Small intestine (tissue), 7 donors: ENCODE measurements around the gene ARHGAP45. TPM values are rescaled to one million over a fixed set of nuclear protein-coding genes. Genes with fewer than 3 reads are reported as not detected.

Source experiments
- DNase-seq, 2 donors: peaks; one replicate each; pipeline versions ENCODE4 v3.0.0 to v3.0.0-alpha.2; 2013
- FAIRE-seq: peaks from 2 replicates; lab custom pipeline; 2012; peaks lifted over from hg19 to GRCh38; lab: Jason Lieb, UNC
- H3K27ac ChIP-seq, 3 donors: one replicate each; pipeline ENCODE4 v1.5.1; 2013; ENCODE audit warnings: low read length in 2 of 3, mild to moderate bottlenecking in 2 of 3, control low read depth in 1 of 3, inconsistent platforms in 1 of 3, low read depth in 1 of 3, moderate library complexity in 1 of 3
- H3K27me3 ChIP-seq, 3 donors: one replicate each; pipeline ENCODE4 v1.6.1; 2013; ENCODE audit warnings: low read length in 3 of 3, inconsistent platforms in 1 of 3; ENCODE audit not compliant: control insufficient read depth in 3 of 3, insufficient read depth in 3 of 3
- H3K36me3 ChIP-seq, 3 donors: one replicate each; pipeline ENCODE4 v1.6.1; 2013; ENCODE audit warnings: low read length in 3 of 3, inconsistent platforms in 1 of 3, low read depth in 1 of 3, mild to moderate bottlenecking in 1 of 3, moderate library complexity in 1 of 3; ENCODE audit not compliant: control insufficient read depth in 3 of 3, insufficient read depth in 2 of 3
- H3K4me1 ChIP-seq, 3 donors: one replicate each; pipeline ENCODE4 v1.6.1; 2013; ENCODE audit warnings: low read length in 2 of 3, inconsistent platforms in 1 of 3, low read depth in 1 of 3, mild to moderate bottlenecking in 1 of 3, moderate library complexity in 1 of 3; ENCODE audit not compliant: control insufficient read depth in 3 of 3, insufficient read depth in 2 of 3
- H3K4me3 ChIP-seq, 3 donors: one replicate each; pipeline ENCODE4 v1.5.1; 2013; ENCODE audit warnings: low read length in 3 of 3, control low read depth in 1 of 3, inconsistent platforms in 1 of 3, low read depth in 1 of 3, mild to moderate bottlenecking in 1 of 3, moderate library complexity in 1 of 3
- H3K9me3 ChIP-seq, 2 donors: one replicate each; pipeline ENCODE4 v1.6.1; 2013; ENCODE audit warnings: low read depth in 1 of 2, low read length in 1 of 2; ENCODE audit not compliant: control insufficient read depth in 2 of 2, insufficient read depth in 1 of 2
- WGBS, 3 donors: extraction: QIAGEN DNeasy Blood & Tissue Kit; methylation state at CpG; one replicate each; pipeline ENCODE4 v1.1.7; 2013; 5-methylcytosine and 5-hydroxymethylcytosine counted together
- polyA plus RNA-seq, 4 donors: library from polyadenylated mRNA; stranded (reverse) in 3 of 4; unstranded in 1 of 4; fragments of 200-250 nt in 3 of 4; fragments of 120-200 nt in 1 of 4; gene quantifications; one replicate each; pipeline versions ENCODE4 v1.2.1 to v1.2.3, GENCODE V29; 2013
- donor health status: healthy with polysubstance abuse.
- donor health status: control.
- donor health status: control.
- donor health status: Bipolar disorder and iron deficiency.
- donor health status: healthy.

Gene ARHGAP45
- polyA plus RNA-seq, 4 donors: 15.9 to 81.1 (median 48.5) TPM

GRCh38 chr19:1097810-1098176 is 30.8 kb downstream of the ARHGAP45 start:
- Histone ChIP-seq H3K27ac (peak overlapping the region; percentile 27 to 98 (median 93)), H3K9me3 (no peaks in the 10 kb centered on the region), H3K4me1 (peaks cover 3 to 47% (median 10%) of the 10 kb centered on the region in 3 donors), H3K36me3 (peaks cover 0 to 14% (median 2%) of the 10 kb centered on the region in 3 donors), H3K27me3 (no peaks in the 10 kb centered on the region), H3K4me3 (no peak overlapping the region)
- DNase-seq: peak in 1 of 2 donors; percentile 57
- no peak for FAIRE-seq
- 48 to 69% (median 57%) methylated on average over 7 of the region's 7 CpGs for WGBS, 3 donors

GRCh38 chr19:1098177-1099051 is 31.4 kb downstream of the ARHGAP45 start:
- H3K4me1 ChIP-seq: peaks cover 5 to 53% (median 7%) of the 10 kb centered on the region in 3 donors
- FAIRE-seq: no peak
- 19 to 51% (median 40%) methylated on average over 15 of the region's 15 CpGs for WGBS, 3 donors
- peak; percentile 84 to 92 for DNase-seq
- peak overlapping the region; percentile 27 to 98 (median 93) for H3K27ac ChIP-seq
- H3K4me3 ChIP-seq: peak overlapping the region in 1 of 3 donors; percentile 20
- peaks cover 0 to 7% (median 0%) of the 10 kb centered on the region in 3 donors for H3K36me3 ChIP-seq
- H3K27me3 ChIP-seq: no peaks in the 10 kb centered on the region
- no peaks in the 10 kb centered on the region for H3K9me3 ChIP-seq

- Histone ChIP-seq H3K4me3 (no peak overlapping the region), H3K9me3 (no peaks in the 10 kb centered on the region), H3K4me1 (peaks cover 0 to 58% (median 9%) of the 10 kb centered on the region in 3 donors), H3K27ac (peak overlapping the region; percentile 38 to 91 (median 88)), H3K27me3 (no peaks in the 10 kb centered on the region), H3K36me3 (peaks cover 0 to 15% (median 2%) of the 10 kb centered on the region in 3 donors)
- WGBS, 3 donors: 30 to 60% (median 56%) methylated on average over 9 of the region's 9 CpGs
- no peak for FAIRE-seq
- DNase-seq: no peak
These were observed 34.4 kb downstream of the ARHGAP45 start for GRCh38 chr19:1101337-1101698.

- 32 to 53% (median 42%) methylated on average over 17 of the region's 17 CpGs for WGBS, 3 donors
- Histone ChIP-seq H3K36me3 (peaks cover 6 to 28% (median 7%) of the 10 kb centered on the region in 3 donors), H3K4me1 (peaks cover 0 to 66% (median 9%) of the 10 kb centered on the region in 3 donors), H3K4me3 (no peak overlapping the region), H3K27me3 (no peaks in the 10 kb centered on the region), H3K27ac (peak overlapping the region; percentile 79 to 91 (median 88)), H3K9me3 (no peaks in the 10 kb centered on the region)
- FAIRE-seq (no peak), DNase-seq (peak; percentile 83 to 91)
These were observed 35.6 kb downstream of the ARHGAP45 start for GRCh38 chr19:1102407-1103131.

- H3K9me3 ChIP-seq: no peaks in the 10 kb centered on the region
- DNase-seq (no peak), FAIRE-seq (no peak)
- peak overlapping the region; percentile 79 to 91 (median 88) for H3K27ac ChIP-seq
- H3K27me3 ChIP-seq: no peaks in the 10 kb centered on the region
- H3K36me3 ChIP-seq: peaks cover 9 to 32% (median 12%) of the 10 kb centered on the region in 3 donors
- H3K4me3 ChIP-seq: peak overlapping the region in 1 of 3 donors; percentile 34
- WGBS, 3 donors: 17 to 38% (median 29%) methylated on average over 20 of the region's 20 CpGs
- H3K4me1 ChIP-seq: peaks cover 0 to 60% (median 9%) of the 10 kb centered on the region in 3 donors
These were observed 36.3 kb downstream of the ARHGAP45 start for GRCh38 chr19:1103132-1103707.

- 0 to 1% (median 0%) methylated on average over 41 to 75 of the region's 75 CpGs for WGBS, 3 donors
- H3K4me1 ChIP-seq: peaks cover 0 to 54% (median 9%) of the 10 kb centered on the region in 3 donors
- peak within 1 kb of the TSS; percentile 86 to 95 (median 86) for H3K4me3 ChIP-seq
- peaks cover 9 to 35% (median 13%) of the 10 kb centered on the region in 3 donors for H3K36me3 ChIP-seq
- peak; percentile 15 for FAIRE-seq
- DNase-seq: peak; percentile 100
- H3K27me3 ChIP-seq: no peaks in the 10 kb centered on the region
- no peaks in the 10 kb centered on the region for H3K9me3 ChIP-seq
- H3K27ac ChIP-seq: peak within 1 kb of the TSS; percentile 98 to 100 (median 99)
These were observed 36.8 kb downstream of the ARHGAP45 start, which contains the start of gene GPX4 for GRCh38 chr19:1103708-1104310. Gene GPX4 (plus strand): TSS chr19:1103994. CDS start chr19:1104044, 50 bp downstream.

- DNase-seq (peak; percentile 80 to 95), FAIRE-seq (no peak)
- Histone ChIP-seq H3K36me3 (peaks cover 12 to 42% (median 16%) of the 10 kb centered on the region in 3 donors), H3K4me3 (peak overlapping the region; percentile 86 to 95 (median 86)), H3K9me3 (no peaks in the 10 kb centered on the region), H3K27ac (peak overlapping the region; percentile 98 to 100 (median 99)), H3K27me3 (no peaks in the 10 kb centered on the region), H3K4me1 (peaks cover 0 to 47% (median 9%) of the 10 kb centered on the region in 3 donors)
- WGBS, 3 donors: 0 to 1% (median 1%) methylated on average over 19 to 93 of the region's 93 CpGs
These were observed 37.5 kb downstream of the ARHGAP45 start for GRCh38 chr19:1104311-1105007.
